Measurements from ENCODE around the gene C3orf70. TPM values are rescaled to one million over a fixed set of nuclear protein-coding genes. Genes with fewer than 3 reads are reported as not detected.

Gene C3orf70
- total RNA-seq, 4 donors from 2014 or later: 3.6 to 8.5 (median 5.0) TPM

- no peak overlapping the region for H3K27ac ChIP-seq
- no peaks in the 10 kb centered on the region for H3K27me3 ChIP-seq
- no peaks in the 10 kb centered on the region for H3K4me1 ChIP-seq
- H3K4me3 ChIP-seq: no peak overlapping the region
- no peak for DNase-seq (ENCODE audit: low spot score in 2 of 2)
- no peaks in the 10 kb centered on the region for H3K9me3 ChIP-seq
- TF ChIP-seq POLR2A (IDR thresholded peaks at IDR 0.05) (no peak), POLR2AphosphoS5 (IDR thresholded peaks at IDR 0.05) (no peak), EP300 (IDR thresholded peaks at IDR 0.05) (no peak)
- TF ChIP-seq, protein P1, sequence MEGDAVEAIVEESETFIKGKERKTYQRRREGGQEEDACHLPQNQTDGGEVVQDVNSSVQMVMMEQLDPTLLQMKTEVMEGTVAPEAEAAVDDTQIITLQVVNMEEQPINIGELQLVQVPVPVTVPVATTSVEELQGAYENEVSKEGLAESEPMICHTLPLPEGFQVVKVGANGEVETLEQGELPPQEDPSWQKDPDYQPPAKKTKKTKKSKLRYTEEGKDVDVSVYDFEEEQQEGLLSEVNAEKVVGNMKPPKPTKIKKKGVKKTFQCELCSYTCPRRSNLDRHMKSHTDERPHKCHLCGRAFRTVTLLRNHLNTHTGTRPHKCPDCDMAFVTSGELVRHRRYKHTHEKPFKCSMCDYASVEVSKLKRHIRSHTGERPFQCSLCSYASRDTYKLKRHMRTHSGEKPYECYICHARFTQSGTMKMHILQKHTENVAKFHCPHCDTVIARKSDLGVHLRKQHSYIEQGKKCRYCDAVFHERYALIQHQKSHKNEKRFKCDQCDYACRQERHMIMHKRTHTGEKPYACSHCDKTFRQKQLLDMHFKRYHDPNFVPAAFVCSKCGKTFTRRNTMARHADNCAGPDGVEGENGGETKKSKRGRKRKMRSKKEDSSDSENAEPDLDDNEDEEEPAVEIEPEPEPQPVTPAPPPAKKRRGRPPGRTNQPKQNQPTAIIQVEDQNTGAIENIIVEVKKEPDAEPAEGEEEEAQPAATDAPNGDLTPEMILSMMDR (IDR thresholded peaks at IDR 0.05): no peak
- 83% methylated on average over 1 of the region's 1 CpG for WGBS
- peaks cover 22% of the 10 kb centered on the region for H3K36me3 ChIP-seq
Measured at GRCh38 chr3:185029086-185029485, 123.8 kb downstream of the C3orf70 start.

GRCh38 chr3:185028121-185028520, 124.7 kb downstream of the C3orf70 start:
- peaks cover 18% of the 10 kb centered on the region for H3K36me3 ChIP-seq
- TF ChIP-seq POLR2A (IDR thresholded peaks at IDR 0.05): no peak
- no peak for TF ChIP-seq POLR2AphosphoS5 (IDR thresholded peaks at IDR 0.05)
- TF ChIP-seq EP300 (IDR thresholded peaks at IDR 0.05): no peak
- TF ChIP-seq, protein P1 (IDR thresholded peaks at IDR 0.05): no peak
- WGBS: 96% methylated on average over 3 of the region's 3 CpGs
- no peaks in the 10 kb centered on the region for H3K4me1 ChIP-seq
- no peaks in the 10 kb centered on the region for H3K27me3 ChIP-seq
- no peaks in the 10 kb centered on the region for H3K9me3 ChIP-seq
- no peak overlapping the region for H3K4me3 ChIP-seq
- H3K27ac ChIP-seq: no peak overlapping the region
- no peak for DNase-seq (ENCODE audit: low spot score in 2 of 2)

Other genes starting within 250 kb of the C3orf70 start
- 1 to 10 TPM; 4.8 to 7.1 (median 6.3) TPM for gene EHHADH, start 101.0 kb upstream of the C3orf70 start, total RNA-seq
- gene MAP3K13, start 210.1 kb upstream of the C3orf70 start, total RNA-seq: 10 to 100 TPM; 18.0 to 19.6 (median 18.6) TPM

Data from suprapubic skin (tissue), 4 donors.